ENCODE data around the gene EDAR. TPM values are rescaled to one million over a fixed set of nuclear protein-coding genes. Genes with fewer than 3 reads are reported as not detected.

The EDAR gene
- total RNA-seq, 1 experiment from 2014 or later, result 0.15 TPM

DNA sequence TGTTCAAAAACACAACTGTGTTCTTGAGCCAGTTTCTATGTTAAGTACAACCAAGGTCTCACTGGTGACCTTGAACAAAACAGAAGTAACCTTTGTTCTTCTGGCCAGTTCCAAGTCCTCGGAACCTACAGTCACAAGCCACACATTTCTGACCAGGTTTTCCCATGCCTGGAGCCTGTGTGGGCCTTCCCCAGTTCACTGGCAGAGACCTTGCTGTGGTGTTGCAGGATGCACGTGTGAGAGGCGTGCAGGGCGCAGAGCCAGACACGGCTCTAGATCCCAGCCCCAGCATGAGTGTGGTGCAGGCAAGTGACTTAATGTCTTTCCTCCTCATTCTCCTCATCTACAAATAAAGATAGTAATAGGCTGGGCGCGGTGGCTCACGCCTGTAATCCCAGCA, 25.5 kb upstream of the EDAR start:
- TF ChIP-seq SIN3A (IDR thresholded peaks at IDR 0.05; ENCODE audit: low read depth), result no peak
- TF ChIP-seq EZH2phosphoT487 (IDR thresholded peaks at IDR 0.05; ENCODE audit: borderline replicate concordance), result no peak
- TF ChIP-seq, protein P1, sequence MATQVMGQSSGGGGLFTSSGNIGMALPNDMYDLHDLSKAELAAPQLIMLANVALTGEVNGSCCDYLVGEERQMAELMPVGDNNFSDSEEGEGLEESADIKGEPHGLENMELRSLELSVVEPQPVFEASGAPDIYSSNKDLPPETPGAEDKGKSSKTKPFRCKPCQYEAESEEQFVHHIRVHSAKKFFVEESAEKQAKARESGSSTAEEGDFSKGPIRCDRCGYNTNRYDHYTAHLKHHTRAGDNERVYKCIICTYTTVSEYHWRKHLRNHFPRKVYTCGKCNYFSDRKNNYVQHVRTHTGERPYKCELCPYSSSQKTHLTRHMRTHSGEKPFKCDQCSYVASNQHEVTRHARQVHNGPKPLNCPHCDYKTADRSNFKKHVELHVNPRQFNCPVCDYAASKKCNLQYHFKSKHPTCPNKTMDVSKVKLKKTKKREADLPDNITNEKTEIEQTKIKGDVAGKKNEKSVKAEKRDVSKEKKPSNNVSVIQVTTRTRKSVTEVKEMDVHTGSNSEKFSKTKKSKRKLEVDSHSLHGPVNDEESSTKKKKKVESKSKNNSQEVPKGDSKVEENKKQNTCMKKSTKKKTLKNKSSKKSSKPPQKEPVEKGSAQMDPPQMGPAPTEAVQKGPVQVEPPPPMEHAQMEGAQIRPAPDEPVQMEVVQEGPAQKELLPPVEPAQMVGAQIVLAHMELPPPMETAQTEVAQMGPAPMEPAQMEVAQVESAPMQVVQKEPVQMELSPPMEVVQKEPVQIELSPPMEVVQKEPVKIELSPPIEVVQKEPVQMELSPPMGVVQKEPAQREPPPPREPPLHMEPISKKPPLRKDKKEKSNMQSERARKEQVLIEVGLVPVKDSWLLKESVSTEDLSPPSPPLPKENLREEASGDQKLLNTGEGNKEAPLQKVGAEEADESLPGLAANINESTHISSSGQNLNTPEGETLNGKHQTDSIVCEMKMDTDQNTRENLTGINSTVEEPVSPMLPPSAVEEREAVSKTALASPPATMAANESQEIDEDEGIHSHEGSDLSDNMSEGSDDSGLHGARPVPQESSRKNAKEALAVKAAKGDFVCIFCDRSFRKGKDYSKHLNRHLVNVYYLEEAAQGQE (IDR thresholded peaks at IDR 0.05; ENCODE audit: low read depth), result no peak
- no peak for TF ChIP-seq ELF1 (IDR thresholded peaks at IDR 0.05; ENCODE audit: borderline replicate concordance, low read depth)
- TF ChIP-seq, protein P2, sequence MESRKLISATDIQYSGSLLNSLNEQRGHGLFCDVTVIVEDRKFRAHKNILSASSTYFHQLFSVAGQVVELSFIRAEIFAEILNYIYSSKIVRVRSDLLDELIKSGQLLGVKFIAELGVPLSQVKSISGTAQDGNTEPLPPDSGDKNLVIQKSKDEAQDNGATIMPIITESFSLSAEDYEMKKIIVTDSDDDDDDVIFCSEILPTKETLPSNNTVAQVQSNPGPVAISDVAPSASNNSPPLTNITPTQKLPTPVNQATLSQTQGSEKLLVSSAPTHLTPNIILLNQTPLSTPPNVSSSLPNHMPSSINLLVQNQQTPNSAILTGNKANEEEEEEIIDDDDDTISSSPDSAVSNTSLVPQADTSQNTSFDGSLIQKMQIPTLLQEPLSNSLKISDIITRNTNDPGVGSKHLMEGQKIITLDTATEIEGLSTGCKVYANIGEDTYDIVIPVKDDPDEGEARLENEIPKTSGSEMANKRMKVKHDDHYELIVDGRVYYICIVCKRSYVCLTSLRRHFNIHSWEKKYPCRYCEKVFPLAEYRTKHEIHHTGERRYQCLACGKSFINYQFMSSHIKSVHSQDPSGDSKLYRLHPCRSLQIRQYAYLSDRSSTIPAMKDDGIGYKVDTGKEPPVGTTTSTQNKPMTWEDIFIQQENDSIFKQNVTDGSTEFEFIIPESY (IDR thresholded peaks at IDR 0.05; ENCODE audit: extremely low read depth, insufficient replicate concordance, low read length), result no peak
- TF ChIP-seq, protein P3, sequence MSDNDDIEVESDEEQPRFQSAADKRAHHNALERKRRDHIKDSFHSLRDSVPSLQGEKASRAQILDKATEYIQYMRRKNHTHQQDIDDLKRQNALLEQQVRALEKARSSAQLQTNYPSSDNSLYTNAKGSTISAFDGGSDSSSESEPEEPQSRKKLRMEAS (IDR thresholded peaks at IDR 0.05), result no peak
- no peak for TF ChIP-seq POLR2A (IDR thresholded peaks at IDR 0.05; ENCODE audit: borderline replicate concordance, extremely low read depth, insufficient read depth, insufficient read length)
- TF ChIP-seq CBX3 (IDR thresholded peaks at IDR 0.05; ENCODE audit: low read depth), result no peak
- no peak for TF ChIP-seq JUND (IDR thresholded peaks at IDR 0.05)
- TF ChIP-seq SP1 (IDR thresholded peaks at IDR 0.05; ENCODE audit: low read depth), result no peak
- TF ChIP-seq EZH2 (IDR thresholded peaks at IDR 0.05), result no peak
- TF ChIP-seq ZFX (IDR thresholded peaks at IDR 0.05), result no peak
- TF ChIP-seq EGR1 (IDR thresholded peaks at IDR 0.05; ENCODE audit: low read depth), result no peak
- no peak for TF ChIP-seq CEBPB (IDR thresholded peaks at IDR 0.05; ENCODE audit: low read depth)
- H3K4me3 ChIP-seq (replicated peaks in 1 of 2; ENCODE audit: low read depth in 1 of 2, low read length in 2 of 2), result no peak overlapping the region
- CTCF ChIA-PET, result no interaction called here
- H3K4me2 ChIP-seq (ENCODE audit: low read length), result no peak overlapping the region
- H4K20me1 ChIP-seq (ENCODE audit: insufficient read depth), result no peaks in the 10 kb centered on the region
- H3K4me1 ChIP-seq (ENCODE audit: control insufficient read depth in 1 of 2, insufficient read depth in 2 of 2, low read length in 2 of 2), result 0 out of 4 replicates have a peak, but pooled peaks cover 0 to 3% of the 10 kb centered on the region in 2 experiments
- H3K9ac ChIP-seq (ENCODE audit: low read length), result no peak overlapping the region
- no peak for ATAC-seq
- no peaks in the 10 kb centered on the region for H3K79me2 ChIP-seq (ENCODE audit: insufficient read depth, low read length)
- BruUV-seq (replicated peaks), result no TSS peak
- H3K27me3 ChIP-seq (ENCODE audit: insufficient read depth, low read length), result peaks cover 6% of the 10 kb centered on the region; the same call in 1 of the 2 replicates
- intact Hi-C loops (cut with micrococcal nuclease), result no loop called here
- no peak overlapping the region for H3K27ac ChIP-seq (ENCODE audit: low read depth, low read length)
- no peak overlapping the region for H2AFZ ChIP-seq (ENCODE audit: low read depth, low read length, poor library complexity, severe bottlenecking)
- no peak for DNase-seq (ENCODE audit: low read depth, low spot score)
- POLR2A ChIA-PET, result no interaction called here
- H3K9me2 ChIP-seq (ENCODE audit: insufficient read depth), result no peaks in the 10 kb centered on the region
- RAD21 ChIA-PET (ENCODE audit: low non-redundant PET in 1 of 2, low total read pairs in 2 of 2, uncharacterized antibody in 2 of 2, unreplicated experiment in 2 of 2), result no interaction called here
- H3K9me3 ChIP-seq (ENCODE audit: control insufficient read depth in 1 of 2, insufficient read depth in 1 of 2, low read depth in 1 of 2, low read length in 2 of 2), result no peaks in the 10 kb centered on the region
- H3K36me3 ChIP-seq (ENCODE audit: control insufficient read depth in 1 of 2, insufficient read depth in 2 of 2, low read length in 2 of 2), result no peaks in the 10 kb centered on the region
